D721Med (cell line): ENCODE results near the gene PKLR.

Experiments
- DNase-seq: peaks from one replicate; pipeline ENCODE4 v3.0.0; 2011; ENCODE audit warnings: low spot score; ENCODE audit not compliant: insufficient read length
- FAIRE-seq: peaks from 2 replicates; lab custom pipeline; 2011; peaks lifted over from hg19 to GRCh38; lab: Jason Lieb, UNC
- TF ChIP-seq, protein P1 (sequence below): IDR thresholded peaks from 2 replicates; pipeline ENCODE4 v1.5.1; 2012; ENCODE audit warnings: mild to moderate bottlenecking, control low read depth; ENCODE audit not compliant: insufficient read depth; ENCODE audit errors: missing control alignments

The PKLR gene

DNA sequence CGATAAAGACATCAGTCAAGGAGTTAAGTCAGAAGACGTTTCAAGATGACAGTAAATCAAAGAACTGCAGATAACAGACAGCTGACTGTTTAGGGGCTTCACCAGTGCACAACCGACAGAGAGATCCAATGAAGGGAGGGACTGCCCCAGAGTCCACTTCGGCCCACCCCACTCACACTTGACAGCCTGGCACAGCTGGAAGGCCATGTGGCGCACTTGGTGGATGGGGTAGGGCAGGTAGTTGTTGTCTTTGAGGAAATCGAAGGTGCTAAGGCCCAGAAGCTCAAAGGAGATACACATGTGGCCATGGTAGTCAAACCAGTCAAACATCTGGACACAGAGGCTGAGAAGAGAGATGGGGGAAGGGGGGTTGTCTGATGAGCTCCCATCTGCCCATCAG is 34.7 kb downstream of the PKLR start:
- DNase-seq: no peak
- no peak for FAIRE-seq
- TF ChIP-seq, protein P1, sequence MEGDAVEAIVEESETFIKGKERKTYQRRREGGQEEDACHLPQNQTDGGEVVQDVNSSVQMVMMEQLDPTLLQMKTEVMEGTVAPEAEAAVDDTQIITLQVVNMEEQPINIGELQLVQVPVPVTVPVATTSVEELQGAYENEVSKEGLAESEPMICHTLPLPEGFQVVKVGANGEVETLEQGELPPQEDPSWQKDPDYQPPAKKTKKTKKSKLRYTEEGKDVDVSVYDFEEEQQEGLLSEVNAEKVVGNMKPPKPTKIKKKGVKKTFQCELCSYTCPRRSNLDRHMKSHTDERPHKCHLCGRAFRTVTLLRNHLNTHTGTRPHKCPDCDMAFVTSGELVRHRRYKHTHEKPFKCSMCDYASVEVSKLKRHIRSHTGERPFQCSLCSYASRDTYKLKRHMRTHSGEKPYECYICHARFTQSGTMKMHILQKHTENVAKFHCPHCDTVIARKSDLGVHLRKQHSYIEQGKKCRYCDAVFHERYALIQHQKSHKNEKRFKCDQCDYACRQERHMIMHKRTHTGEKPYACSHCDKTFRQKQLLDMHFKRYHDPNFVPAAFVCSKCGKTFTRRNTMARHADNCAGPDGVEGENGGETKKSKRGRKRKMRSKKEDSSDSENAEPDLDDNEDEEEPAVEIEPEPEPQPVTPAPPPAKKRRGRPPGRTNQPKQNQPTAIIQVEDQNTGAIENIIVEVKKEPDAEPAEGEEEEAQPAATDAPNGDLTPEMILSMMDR: no peak

- DNase-seq: no peak
- TF ChIP-seq, protein P1: no peak
- no peak for FAIRE-seq
These were observed 38.2 kb downstream of the PKLR start for GRCh38 chr1:155263067-155263466.

DNA sequence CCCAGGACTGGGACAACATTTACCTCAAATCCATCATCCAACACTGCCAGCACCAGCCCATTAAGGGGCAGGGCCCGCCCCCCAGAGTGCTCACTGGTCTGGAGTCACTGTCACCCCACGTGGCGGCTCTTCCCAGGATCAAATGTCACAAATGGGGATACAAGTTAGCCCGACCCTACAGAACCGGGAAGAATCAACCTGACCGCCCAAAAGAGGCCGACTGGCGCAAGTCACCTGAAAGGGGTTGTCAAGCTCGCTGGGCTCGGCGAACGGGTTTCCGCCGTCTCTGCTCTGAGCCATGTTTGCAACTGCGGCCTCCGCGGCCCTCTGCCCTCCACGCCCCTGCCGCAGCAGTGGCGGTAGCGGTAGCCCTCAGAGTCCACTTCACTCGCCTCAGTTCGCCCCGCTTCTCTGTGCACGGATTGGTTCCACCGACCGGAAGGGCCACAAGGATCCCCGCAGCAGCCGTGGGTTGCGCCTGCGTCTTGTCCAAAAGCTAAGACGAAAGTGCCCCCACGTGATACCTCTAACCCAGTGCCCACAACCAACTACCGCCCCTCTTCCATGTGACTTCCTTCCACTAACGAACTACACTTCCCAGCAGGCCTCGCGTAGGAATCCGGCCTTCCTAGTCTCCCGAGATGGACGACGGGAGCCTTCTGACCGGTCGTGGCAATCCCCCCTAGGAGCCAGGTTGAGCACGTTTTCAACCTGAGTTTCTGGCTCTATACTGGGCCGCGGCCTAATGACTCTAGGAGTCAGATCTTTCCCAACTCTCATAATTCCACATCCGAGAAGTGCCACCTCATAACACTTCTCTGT is 39.2 kb downstream of the PKLR start, which contains the start of gene SCAMP3:
TSS of gene SCAMP3 (minus strand) at position 509 of the 822 bp plus-strand sequence. CDS start at position 300, 209 bp downstream.
- TF ChIP-seq, protein P1: no peak
- DNase-seq (peak; percentile 100), FAIRE-seq (peak; percentile 80)

DNA sequence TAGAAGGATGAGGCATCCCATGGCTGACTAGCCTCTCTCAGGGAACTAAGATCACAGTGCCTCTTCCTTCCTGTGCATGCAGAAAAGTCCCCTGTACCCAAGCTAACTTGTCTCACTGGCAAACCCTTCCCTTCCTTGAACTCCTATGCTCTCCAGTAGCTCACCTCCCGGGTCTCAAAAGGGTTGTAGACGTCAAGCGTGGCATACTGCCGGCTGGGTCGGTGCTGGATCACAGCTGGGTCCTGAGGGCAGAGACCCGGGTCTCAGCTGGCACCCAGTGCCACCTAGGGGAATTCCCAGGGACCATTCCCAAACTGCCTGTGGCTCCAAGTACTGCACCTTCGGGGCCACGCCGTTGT is 39.8 kb downstream of the PKLR start:
- no peak for FAIRE-seq

GRCh38 chr1:155260276-155260675 is 41.0 kb downstream of the PKLR start:
- TF ChIP-seq, protein P1: no peak
- FAIRE-seq (no peak), DNase-seq (no peak)

More for the DNA sequence above, 39.8 kb downstream of the PKLR start:
- TF ChIP-seq, protein P1: no peak
- no peak for DNase-seq

- DNase-seq (no peak), FAIRE-seq (no peak)
- TF ChIP-seq, protein P1: no peak
These were observed 45.0 kb downstream of the PKLR start for GRCh38 chr1:155256058-155256852.
